ENCODE measurements around the gene DPRX. TPM values are rescaled to one million over a fixed set of nuclear protein-coding genes. Genes with fewer than 3 reads are reported as not detected.

The DPRX gene
- total and polyA plus RNA-seq, 2 experiments from 2014 or later: not detected

GRCh38 chr19:53652476-53652875, 20.7 kb downstream of the DPRX start (continued):
- TF ChIP-seq ETS1 (IDR thresholded peaks at IDR 0.05) (no peak), EZH2phosphoT487 (IDR thresholded peaks at IDR 0.05; ENCODE audit: unreplicated experiment) (no peak), CTCF (conservative IDR thresholded peaks at IDR 0.05; ENCODE audit: low read depth in 2 of 2) (no peak), STAT1 (IDR thresholded peaks at IDR 0.05; ENCODE audit: unreplicated experiment) (no peak), REST (IDR thresholded peaks at IDR 0.05; ENCODE audit: unreplicated experiment) (no peak)

GRCh38 chr19:53655042-53655665, 23.4 kb downstream of the DPRX start:
- H3F3A ChIP-seq (replicated peaks; ENCODE audit: low read depth): peaks cover 13% of the 10 kb centered on the region; the same call in 1 of the 2 replicates
- H3K4me2 ChIP-seq: no peak overlapping the region
- no peak overlapping the region for H3K27ac ChIP-seq (ENCODE audit: low read depth)
- 0 out of 2 replicates have a peak overlapping the region, but pooled peaks have one; percentile 17 for H3K4me3 ChIP-seq
- peaks cover 14% of the 10 kb centered on the region for H3K27me3 Mint-ChIP-seq (ENCODE audit: insufficient read depth, low read depth, poor library complexity)
- H3K9me2 ChIP-seq (ENCODE audit: insufficient read depth): no peaks in the 10 kb centered on the region
- no peak for ATAC-seq
- no peaks in the 10 kb centered on the region for H3K27me3 ChIP-seq (ENCODE audit: insufficient read depth)
- H2AFZ ChIP-seq: no peak overlapping the region
- no peak overlapping the region for H3K27ac Mint-ChIP-seq
- no peak overlapping the region for H3K4me3 Mint-ChIP-seq
- peaks cover 71% of the 10 kb centered on the region for H3K9me3 Mint-ChIP-seq
- no peaks in the 10 kb centered on the region for H3K79me2 ChIP-seq (replicated peaks; ENCODE audit: insufficient read depth)
- H3K36me3 Mint-ChIP-seq (ENCODE audit: low read depth): peaks cover 52% of the 10 kb centered on the region
- peak; percentile 66 for DNase-seq (ENCODE audit: low spot score)
- H4K20me1 ChIP-seq (replicated peaks; ENCODE audit: insufficient read depth): no peaks in the 10 kb centered on the region
- H3K4me1 ChIP-seq (ENCODE audit: insufficient read depth): peaks cover 10% of the 10 kb centered on the region
- peaks cover 10% of the 10 kb centered on the region for H3K4me1 Mint-ChIP-seq
- peaks cover 21% of the 10 kb centered on the region for H3K36me3 ChIP-seq (ENCODE audit: insufficient read depth)
- TF ChIP-seq REST (IDR thresholded peaks at IDR 0.05; ENCODE audit: unreplicated experiment): no peak
- no peak for TF ChIP-seq STAT1 (IDR thresholded peaks at IDR 0.05; ENCODE audit: unreplicated experiment)
- TF ChIP-seq ETS1 (IDR thresholded peaks at IDR 0.05): no peak
- TF ChIP-seq POLR2AphosphoS5 (IDR thresholded peaks at IDR 0.05; ENCODE audit: low read depth): no peak
- TF ChIP-seq EZH2phosphoT487 (IDR thresholded peaks at IDR 0.05; ENCODE audit: unreplicated experiment): no peak
- no peak for TF ChIP-seq ZNF114 (CRISPR knock-in tag; IDR thresholded peaks at IDR 0.05)
- no peak for TF ChIP-seq CTCF (conservative IDR thresholded peaks at IDR 0.05; ENCODE audit: low read depth in 2 of 2)
- TF ChIP-seq EZH2 (IDR thresholded peaks at IDR 0.05; ENCODE audit: low read depth, unreplicated experiment): no peak
- TF ChIP-seq NANOG (IDR thresholded peaks at IDR 0.05; ENCODE audit: borderline replicate concordance): no peak
- TF ChIP-seq CREB1 (CRISPR knock-in tag; IDR thresholded peaks at IDR 0.05; ENCODE audit: low read depth): no peak
- TF ChIP-seq JUNB (IDR thresholded peaks at IDR 0.05; ENCODE audit: unreplicated experiment): no peak

Data from GM23338 (cell line).